Stimulated activated CD8-positive, alpha-beta memory T cell treated with anti-CD3 and anti-CD28 coated beads, Interleukin-7, amount 100 ng/mL, for 1 hour (primary cell): ENCODE results near the gene PCDHGB3.
"Not testable (repeated sequence)": the region's sequence is repeated elsewhere in the genome, so short reads cannot be mapped to it uniquely, and the experiment has no call there.

ENCODE experiments used
- DNase-seq, 2 donors: peaks; one replicate each; pipeline ENCODE4 v3.0.0-alpha.2; 2020; ENCODE audit warnings: low read depth in 2 of 2

PCDHGB3 gene

DNA sequence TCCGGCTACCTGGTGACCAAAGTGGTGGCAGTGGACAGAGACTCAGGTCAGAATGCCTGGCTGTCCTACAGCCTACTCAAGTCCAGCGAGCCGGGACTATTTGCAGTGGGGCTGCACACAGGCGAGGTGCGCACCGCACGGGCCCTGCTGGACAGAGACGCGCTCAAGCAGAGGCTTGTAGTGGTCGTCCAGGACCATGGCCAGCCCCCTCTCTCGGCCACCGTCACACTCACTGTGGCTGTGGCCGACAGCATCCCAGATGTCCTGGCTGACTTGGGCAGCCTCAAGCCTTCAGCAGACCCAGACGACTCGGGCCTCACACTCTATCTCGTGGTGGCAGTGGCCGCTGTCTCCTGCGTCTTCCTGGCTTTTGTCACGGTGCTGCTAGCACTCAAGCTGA lies 13.1 kb upstream of the PCDHGB3 start:
- no peak for DNase-seq

DNA sequence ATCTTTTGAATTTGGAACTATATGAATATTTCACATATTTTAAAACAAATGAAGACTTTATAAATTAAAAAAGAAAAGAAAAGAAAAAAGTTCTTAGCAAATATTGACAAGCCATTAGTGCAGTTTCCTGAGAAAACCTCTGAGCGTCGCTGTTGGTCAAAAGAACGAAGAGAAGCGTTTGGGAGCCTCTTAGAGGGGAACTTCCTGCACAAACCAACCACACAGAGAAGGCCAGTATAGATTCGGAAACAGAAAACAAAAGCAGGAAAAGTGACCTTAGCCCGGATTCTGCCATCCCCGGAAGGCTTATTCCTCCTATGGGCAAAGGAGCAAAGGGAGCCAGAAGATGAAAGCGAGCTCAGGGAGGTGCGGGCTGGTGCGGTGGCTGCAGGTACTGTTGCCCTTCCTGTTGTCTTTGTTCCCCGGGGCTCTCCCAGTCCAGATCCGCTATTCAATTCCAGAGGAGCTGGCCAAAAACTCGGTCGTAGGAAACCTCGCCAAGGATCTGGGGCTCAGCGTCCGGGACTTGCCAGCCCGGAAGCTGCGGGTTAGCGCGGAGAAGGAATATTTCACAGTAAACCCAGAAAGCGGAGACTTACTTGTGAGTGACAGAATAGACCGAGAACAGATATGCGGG lies 10.1 kb upstream of the PCDHGB3 start, which contains the start of gene PCDHGB2:
PCDHGB2 (plus strand) TSS at position 205 of the 637 bp plus-strand sequence; CDS start at position 347, 142 bp downstream.
- DNase-seq, result no peak

DNA sequence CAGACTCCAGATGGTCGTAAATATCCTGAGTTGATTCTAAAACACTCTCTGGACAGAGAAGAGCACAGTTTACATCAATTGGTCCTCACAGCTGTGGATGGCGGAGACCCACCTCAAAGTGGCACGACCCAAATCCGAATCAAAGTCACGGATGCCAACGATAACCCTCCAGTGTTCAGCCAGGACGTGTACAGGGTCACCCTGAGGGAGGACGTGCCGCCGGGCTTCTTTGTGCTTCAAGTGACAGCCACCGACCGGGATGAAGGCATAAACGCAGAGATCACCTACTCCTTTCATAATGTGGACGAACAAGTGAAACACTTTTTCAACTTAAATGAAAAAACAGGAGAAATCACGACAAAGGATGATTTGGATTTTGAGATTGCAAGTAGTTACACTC lies 9.4 kb upstream of the PCDHGB3 start:
- no peak for DNase-seq

DNA sequence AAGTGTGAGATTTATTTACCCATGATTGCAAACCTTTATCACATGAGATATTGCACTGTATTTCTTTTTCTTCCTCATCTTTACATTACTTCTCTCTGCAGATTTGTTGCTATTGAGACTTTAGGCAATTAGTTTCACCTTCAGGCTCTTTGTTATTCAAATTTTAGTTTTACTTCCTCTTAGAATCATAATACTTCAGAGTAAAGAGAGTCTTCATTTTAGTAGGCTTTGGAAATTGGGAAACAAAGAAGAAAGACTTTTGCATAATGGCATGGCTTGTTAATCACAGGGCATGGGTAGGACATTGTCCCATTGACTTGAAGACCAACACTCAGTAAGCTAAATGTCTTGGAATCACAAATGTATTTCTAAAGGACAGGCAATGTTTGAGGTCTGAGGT lies 7.3 kb upstream of the PCDHGB3 start:
- DNase-seq, result no peak

DNA sequence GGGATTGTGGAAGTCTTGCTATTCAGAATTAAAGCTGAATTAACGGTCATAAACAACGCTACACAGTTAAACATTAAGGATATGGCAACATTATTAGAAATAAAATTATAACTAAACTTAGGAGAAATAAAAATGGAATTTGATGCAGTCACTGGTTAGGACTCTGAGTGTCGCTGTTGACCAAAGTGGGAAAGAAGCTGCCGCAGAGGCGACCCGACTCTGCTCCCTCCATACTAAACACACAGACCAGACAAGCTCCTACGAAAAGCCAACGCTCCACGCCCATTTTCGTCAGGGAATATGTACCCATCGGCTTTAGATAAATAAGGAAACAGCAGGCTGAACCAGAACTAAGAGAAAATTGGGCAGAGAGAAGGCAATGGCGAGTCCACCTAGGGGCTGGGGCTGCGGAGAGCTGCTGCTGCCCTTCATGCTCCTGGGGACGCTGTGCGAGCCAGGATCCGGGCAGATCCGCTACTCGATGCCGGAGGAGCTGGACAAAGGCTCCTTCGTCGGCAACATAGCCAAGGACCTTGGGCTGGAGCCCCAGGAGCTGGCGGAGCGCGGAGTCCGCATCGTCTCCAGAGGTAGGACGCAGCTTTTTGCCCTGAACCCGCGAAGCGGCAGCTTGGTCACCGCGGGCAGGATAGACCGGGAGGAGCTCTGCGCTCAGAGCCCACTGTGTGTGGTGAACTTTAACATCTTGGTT lies 5.9 kb upstream of the PCDHGB3 start, which contains the start of gene PCDHGA5:
PCDHGA5 (plus strand) TSS at position 211 of the 709 bp plus-strand sequence; CDS start at position 380, 169 bp downstream.
- no peak for DNase-seq

DNA sequence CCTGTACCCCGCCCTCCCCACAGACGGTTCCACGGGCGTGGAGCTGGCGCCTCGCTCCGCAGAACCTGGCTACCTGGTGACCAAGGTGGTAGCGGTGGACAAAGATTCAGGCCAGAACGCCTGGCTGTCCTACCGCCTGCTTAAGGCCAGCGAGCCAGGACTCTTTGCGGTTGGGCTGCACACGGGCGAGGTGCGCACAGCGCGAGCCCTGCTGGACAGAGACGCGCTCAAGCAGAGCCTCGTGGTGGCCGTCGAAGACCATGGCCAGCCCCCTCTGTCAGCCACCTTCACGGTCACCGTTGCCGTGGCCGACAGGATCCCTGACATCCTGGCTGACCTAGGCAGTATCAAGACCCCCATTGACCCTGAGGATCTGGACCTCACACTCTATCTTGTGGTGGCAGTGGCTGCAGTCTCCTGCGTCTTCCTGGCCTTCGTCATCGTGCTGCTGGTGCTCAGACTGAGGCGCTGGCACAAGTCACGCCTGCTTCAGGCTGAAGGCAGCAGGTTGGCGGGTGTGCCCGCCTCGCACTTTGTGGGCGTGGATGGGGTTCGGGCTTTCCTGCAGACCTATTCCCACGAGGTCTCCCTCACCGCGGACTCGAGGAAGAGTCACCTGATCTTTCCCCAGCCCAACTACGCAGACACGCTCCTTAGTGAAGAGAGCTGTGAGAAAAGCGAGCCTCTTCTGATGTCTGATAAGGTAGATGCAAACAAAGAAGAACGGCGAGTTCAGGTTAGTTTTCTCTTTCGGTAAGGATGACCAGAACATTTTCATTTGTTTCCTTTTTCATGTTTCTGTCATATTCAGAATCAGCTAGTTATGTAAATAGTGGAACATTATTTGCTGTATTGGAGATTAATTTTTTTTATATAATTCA lies 3.8 kb upstream of the PCDHGB3 start:
- DNase-seq, result no peak

DNA sequence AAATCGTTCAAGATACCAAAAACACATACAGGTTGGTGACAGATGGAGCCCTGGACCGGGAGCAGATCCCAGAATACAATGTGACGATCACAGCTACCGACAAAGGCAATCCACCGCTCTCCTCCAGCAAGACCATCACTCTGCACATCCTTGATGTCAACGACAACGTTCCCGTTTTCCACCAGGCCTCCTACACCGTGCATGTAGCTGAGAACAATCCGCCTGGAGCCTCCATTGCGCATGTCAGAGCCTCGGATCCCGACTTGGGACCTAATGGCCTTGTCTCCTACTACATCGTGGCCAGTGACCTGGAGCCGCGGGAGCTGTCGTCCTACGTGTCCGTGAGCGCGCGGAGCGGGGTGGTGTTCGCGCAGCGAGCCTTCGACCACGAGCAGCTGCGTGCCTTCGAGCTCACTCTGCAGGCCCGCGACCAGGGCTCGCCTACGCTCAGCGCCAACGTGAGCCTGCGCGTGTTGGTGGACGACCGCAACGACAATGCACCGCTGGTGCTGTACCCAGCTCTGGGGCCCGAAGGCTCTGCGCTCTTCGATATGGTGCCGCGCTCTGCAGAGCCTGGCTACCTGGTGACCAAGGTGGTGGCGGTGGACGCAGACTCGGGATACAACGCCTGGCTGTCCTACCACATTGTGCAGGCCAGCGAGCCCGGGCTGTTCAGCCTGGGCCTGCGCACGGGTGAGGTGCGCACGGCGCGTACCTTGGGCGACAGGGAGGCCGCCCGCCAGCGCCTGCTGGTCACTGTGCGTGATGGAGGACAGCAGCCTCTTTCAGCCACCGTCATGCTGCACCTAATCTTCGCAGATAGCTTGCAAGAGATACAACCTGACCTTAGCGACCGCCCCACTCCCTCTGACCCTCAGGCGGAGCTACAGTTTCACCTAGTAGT lies 1.8 kb downstream of the PCDHGB3 start:
- no peak for DNase-seq

DNA sequence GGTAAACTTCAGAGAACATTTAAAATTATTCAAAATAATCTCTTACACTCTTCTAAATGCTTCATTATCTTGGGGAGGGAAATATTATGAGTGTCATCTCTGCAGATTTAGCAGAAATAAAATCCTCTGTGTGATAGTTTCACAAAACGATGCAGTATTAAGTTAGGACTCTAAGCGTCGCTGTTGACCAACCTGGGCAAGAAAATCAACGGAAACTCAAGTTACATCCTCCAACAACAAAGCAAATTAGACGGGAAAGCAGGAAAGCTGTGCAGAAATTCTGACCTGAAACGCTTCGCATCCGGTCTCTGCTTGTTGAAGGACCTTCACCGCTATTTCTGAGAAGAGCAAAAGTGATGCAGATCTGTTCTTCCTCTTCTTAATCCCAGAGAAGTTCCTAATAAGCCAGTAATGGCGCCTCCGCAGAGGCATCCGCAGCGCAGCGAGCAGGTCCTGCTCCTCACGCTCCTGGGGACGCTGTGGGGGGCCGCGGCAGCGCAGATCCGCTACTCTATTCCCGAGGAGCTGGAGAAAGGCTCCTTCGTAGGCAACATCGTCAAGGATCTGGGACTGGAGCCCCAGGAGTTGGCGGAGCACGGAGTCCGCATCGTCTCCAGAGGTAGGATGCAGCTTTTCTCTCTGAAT lies 3.8 kb downstream of the PCDHGB3 start, which contains the start of gene PCDHGA6:
PCDHGA6 (plus strand) TSS at position 219 of the 645 bp plus-strand sequence; CDS start at position 412, 193 bp downstream.
- DNase-seq, result no peak

DNA sequence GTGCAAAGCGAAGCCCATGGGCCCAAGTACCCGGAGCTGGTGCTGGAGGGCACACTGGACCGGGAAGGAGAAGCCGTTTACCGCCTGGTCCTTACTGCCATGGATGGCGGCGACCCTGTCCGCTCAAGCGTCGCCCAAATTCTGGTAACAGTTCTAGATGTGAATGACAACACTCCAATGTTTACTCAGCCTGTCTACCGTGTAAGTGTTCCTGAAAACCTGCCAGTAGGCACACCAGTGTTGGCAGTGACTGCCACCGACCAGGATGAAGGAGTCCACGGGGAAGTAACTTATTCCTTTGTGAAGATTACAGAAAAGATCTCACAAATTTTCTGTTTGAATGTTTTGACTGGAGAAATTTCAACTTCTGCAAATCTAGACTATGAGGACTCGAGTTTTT lies 4.6 kb downstream of the PCDHGB3 start:
- DNase-seq, result no peak

DNA sequence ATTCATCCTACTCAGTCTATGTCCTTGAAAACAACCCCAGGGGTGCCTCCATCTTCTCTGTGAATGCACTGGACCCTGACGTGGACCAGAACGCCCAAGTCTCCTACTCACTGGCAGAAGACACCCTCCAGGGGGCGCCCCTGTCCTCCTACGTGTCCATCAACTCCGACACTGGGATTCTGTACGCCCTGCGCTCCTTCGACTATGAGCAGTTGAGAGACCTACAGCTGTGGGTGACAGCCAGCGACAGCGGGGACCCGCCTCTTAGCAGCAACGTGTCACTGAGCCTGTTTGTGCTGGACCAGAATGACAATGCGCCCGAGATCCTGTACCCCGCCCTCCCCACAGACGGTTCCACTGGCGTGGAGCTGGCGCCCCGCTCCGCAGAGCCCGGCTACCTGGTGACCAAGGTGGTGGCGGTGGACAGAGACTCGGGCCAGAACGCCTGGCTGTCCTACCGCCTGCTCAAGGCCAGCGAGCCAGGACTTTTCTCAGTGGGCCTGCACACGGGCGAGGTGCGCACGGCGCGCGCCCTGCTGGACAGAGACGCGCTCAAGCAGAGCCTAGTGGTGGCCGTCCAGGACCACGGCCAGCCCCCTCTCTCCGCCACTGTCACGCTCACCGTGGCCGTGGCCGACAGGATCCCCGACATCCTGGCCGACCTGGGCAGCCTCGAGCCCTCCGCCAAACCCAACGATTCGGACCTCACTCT lies 5.6 kb downstream of the PCDHGB3 start:
- not testable (repeated sequence) for DNase-seq

DNA sequence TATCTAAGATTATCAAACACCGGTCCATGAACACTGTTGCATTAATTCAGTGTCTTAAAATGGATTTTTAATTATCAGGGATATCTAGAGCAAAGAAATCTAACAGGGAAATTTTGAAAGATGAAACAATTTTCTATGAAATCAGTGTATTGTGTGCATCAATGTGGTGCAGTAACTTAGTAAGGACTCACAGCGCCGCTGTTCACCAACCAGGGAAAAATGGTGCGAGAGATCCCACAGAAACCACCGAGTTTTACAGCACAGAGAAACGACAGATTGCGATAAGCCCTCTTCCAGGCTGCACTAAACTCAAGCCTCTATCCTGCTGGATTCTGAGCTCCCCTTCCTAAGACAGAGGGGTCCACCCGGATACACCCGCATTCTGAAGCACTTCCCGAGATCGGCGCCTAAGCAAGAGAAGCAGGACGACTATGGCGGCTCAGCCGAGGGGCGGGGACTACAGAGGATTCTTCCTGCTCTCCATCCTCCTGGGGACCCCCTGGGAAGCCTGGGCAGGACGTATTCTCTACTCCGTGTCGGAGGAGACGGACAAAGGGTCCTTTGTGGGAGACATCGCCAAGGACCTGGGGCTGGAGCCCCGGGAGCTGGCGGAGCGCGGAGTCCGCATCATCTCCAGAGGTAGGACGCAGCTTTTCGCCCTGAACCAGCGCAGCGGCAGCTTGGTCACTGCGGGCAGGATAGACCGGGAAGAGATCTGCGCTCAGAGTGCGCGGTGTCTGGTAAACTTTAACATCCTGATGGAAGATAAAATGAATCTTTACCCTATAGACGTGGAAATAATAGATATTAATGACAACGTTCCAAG lies 12.6 kb downstream of the PCDHGB3 start, which contains the start of gene PCDHGA7:
PCDHGA7 (plus strand) TSS at position 274 of the 826 bp plus-strand sequence; CDS start at position 432, 158 bp downstream.
- DNase-seq, result no peak

DNA sequence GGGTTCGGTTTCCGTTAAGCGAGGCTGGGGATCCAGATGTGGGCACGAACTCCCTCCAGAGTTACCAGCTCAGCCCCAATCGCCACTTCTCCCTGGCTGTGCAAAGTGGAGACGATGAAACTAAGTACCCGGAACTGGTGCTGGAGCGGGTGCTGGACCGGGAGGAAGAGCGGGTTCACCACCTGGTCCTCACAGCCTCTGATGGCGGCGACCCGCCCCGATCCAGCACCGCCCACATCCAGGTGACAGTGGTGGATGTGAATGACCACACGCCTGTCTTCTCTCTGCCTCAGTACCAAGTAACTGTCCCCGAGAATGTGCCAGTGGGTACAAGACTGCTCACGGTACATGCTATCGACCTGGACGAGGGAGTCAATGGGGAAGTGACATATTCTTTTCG lies 13.3 kb downstream of the PCDHGB3 start:
- no peak for DNase-seq

DNA sequence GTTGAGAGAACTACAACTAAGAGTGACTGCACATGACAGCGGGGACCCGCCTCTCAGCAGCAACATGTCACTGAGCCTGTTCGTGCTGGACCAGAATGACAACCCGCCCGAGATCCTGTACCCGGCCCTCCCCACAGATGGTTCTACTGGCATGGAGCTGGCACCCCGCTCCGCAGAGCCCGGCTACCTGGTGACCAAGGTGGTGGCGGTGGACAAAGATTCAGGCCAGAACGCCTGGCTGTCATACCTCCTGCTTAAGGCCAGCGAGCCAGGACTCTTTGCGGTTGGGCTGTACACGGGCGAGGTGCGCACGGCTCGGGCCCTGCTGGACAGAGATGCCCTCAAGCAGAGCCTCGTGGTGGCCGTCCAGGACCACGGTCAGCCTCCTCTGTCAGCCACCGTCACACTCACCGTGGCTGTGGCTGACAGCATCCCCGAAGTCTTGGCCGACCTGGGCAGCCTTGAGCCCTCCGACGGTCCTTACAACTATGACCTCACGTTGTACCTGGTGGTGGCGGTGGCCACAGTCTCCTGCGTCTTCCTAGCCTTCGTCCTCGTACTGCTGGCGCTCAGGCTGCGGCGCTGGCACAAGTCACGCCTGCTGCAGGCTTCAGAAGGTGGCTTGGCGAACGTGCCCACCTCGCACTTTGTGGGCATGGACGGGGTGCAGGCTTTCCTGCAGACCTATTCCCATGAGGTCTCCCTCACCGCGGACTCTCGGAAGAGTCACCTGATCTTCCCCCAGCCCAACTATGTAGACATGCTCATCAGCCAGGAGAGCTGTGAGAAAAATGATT lies 14.6 kb downstream of the PCDHGB3 start:
- no peak for DNase-seq

DNA sequence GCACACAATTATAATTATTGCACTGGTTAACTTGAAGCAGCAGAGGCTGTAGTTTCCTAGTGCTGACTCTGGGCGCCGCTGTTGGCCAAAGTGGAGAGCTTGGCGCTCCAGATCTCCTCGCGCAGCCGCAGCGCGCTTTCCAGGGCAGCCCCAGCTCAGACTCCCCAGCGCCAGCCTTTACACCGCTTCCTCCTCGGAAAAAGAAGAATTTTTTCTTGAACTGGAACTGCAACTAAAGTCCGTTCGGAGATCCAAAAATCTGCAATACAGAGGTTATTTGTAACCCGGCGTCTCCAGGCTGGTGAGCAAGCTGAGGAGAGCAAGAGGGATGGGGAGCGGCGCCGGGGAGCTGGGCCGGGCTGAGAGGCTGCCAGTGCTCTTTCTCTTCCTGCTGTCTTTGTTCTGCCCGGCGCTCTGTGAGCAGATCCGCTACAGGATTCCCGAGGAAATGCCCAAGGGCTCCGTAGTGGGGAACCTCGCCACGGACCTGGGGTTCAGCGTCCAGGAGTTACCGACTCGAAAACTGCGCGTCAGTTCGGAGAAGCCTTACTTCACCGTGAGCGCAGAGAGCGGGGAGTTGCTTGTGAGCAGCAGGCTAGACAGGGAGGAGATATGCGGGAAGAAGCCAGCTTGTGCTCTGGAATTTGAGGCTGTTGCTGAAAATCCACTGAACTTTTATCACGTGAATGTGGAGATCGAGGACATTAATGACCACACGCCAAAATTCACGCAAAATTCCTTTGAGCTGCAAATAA lies 17.7 kb downstream of the PCDHGB3 start, which contains the start of gene PCDHGB4:
PCDHGB4 (plus strand) TSS at position 142 of the 755 bp plus-strand sequence; CDS start at position 329, 187 bp downstream.
- DNase-seq, result not testable (repeated sequence)

DNA sequence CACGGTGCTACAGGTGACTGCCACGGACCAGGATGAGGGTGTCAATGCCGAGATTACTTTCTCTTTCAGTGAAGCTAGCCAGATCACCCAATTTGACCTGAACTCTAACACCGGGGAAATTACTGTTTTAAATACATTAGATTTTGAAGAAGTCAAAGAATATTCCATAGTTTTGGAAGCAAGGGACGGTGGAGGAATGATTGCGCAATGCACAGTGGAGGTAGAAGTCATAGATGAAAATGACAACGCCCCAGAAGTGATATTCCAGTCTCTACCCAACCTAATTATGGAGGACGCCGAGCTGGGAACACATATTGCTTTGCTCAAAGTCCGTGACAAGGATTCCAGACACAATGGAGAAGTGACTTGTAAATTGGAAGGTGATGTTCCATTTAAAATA lies 18.6 kb downstream of the PCDHGB3 start:
- DNase-seq, result no peak

DNA sequence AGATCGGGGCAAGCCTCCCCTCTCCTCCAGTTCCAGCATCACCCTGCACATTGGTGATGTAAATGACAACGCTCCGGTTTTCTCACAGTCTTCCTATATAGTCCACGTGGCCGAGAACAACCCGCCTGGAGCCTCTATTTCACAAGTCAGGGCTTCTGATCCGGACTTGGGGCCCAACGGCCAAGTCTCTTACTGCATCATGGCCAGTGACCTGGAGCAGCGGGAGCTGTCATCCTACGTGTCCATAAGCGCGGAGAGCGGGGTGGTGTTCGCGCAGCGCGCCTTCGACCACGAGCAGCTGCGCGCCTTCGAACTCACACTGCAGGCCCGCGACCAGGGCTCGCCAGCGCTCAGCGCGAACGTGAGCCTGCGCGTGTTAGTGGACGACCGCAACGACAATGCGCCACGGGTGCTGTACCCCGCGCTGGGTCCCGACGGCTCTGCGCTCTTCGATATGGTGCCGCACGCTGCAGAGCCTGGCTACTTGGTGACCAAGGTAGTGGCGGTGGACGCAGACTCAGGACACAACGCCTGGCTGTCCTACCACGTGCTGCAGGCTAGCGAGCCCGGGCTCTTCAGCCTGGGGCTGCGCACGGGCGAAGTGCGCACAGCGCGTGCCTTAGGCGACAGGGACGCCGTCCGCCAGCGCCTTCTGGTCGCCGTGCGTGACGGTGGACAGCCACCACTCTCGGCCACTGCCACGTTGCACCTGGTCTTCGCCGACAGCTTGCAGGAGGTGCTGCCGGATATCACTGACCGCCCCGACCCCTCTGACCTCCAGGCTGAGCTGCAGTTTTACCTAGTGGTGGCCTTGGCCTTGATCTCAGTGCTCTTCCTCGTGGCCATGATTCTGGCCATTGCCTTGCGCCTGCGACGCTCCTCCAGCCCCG lies 19.4 kb downstream of the PCDHGB3 start:
- DNase-seq, result no peak
